Tibial nerve (tissue), 4 donors: ENCODE data around the gene MYL12B. TPM values are rescaled to one million over a fixed set of nuclear protein-coding genes. Genes with fewer than 3 reads are reported as not detected.

Experiments
- DNase-seq, 2 donors: peaks; one replicate each; pipeline ENCODE4 v3.0.0-alpha.2; 2019; ENCODE audit warnings: low spot score in 2 of 2
- H3K27ac ChIP-seq, 4 donors: fragments of 200-600 bp; sonication (generic) in 3 of 4; one replicate each; pipeline ENCODE4 v1.5.1; 2017 to 2019; ENCODE audit warnings: mild to moderate bottlenecking in 1 of 4
- H3K27me3 ChIP-seq, 2 donors: fragments of 200-600 bp; sonication (generic) in 1 of 2; one replicate each; pipeline versions ENCODE4 v1.5.1 to v1.6.0; 2017 to 2019
- H3K36me3 ChIP-seq, 3 donors: fragments of 200-600 bp; sonication (generic); one replicate each; pipeline ENCODE4 v1.5.1; 2018 to 2019
- H3K4me1 ChIP-seq, 4 donors: fragments of 200-600 bp; sonication (generic) in 3 of 4; one replicate each; pipeline ENCODE4 v1.5.1; 2017 to 2019
- H3K4me3 ChIP-seq, 4 donors: fragments of 200-600 bp; sonication (generic) in 3 of 4; one replicate each; pipeline ENCODE4 v1.5.1; 2017 to 2019; ENCODE audit warnings: mild to moderate bottlenecking in 1 of 4, moderate library complexity in 1 of 4
- H3K9me3 ChIP-seq, 4 donors: fragments of 200-600 bp; sonication (generic) in 3 of 4; one replicate each; pipeline ENCODE4 v1.5.1; 2017 to 2019
- EP300 ChIP-seq, 2 donors: sonication (generic); formaldehyde crosslinking; IDR thresholded peaks; one replicate each; pipeline ENCODE4 v1.6.1; 2017; ENCODE audit warnings: antibody characterized with exemption in 2 of 2, mild to moderate bottlenecking in 1 of 2
- POLR2A ChIP-seq, 2 donors: fragments of 450-650 bp; IDR thresholded peaks; one replicate each; pipeline ENCODE4 v1.6.1; 2017; ENCODE audit warnings: antibody characterized with exemption in 2 of 2, mild to moderate bottlenecking in 2 of 2, moderate library complexity in 2 of 2
- WGBS, 2 donors: methylation state at CpG; one replicate each; pipeline ENCODE4 v1.1.5; 2018; 5-methylcytosine and 5-hydroxymethylcytosine counted together
- total RNA-seq, 4 donors: library from RNA; depleted of rRNA; stranded (reverse); fragments of >200 nt; gene quantifications; one replicate each; pipeline ENCODE4 v1.1.0, GENCODE V29; 2016
- TF ChIP-seq, protein P1 (sequence below), 5 experiments: fragments of 200-600 bp in 3 of 5; fragments of 450-650 bp in 2 of 5; sonication (generic) in 3 of 5; IDR thresholded peaks; one replicate each; pipeline ENCODE4 v1.5.1; 2016 to 2019; ENCODE audit warnings: antibody characterized with exemption in 5 of 5, mild to moderate bottlenecking in 3 of 5, moderate library complexity in 2 of 5

The MYL12B gene
- total RNA-seq, 4 donors from 2014 or later: 244 to 321 (median 281) TPM

DNA sequence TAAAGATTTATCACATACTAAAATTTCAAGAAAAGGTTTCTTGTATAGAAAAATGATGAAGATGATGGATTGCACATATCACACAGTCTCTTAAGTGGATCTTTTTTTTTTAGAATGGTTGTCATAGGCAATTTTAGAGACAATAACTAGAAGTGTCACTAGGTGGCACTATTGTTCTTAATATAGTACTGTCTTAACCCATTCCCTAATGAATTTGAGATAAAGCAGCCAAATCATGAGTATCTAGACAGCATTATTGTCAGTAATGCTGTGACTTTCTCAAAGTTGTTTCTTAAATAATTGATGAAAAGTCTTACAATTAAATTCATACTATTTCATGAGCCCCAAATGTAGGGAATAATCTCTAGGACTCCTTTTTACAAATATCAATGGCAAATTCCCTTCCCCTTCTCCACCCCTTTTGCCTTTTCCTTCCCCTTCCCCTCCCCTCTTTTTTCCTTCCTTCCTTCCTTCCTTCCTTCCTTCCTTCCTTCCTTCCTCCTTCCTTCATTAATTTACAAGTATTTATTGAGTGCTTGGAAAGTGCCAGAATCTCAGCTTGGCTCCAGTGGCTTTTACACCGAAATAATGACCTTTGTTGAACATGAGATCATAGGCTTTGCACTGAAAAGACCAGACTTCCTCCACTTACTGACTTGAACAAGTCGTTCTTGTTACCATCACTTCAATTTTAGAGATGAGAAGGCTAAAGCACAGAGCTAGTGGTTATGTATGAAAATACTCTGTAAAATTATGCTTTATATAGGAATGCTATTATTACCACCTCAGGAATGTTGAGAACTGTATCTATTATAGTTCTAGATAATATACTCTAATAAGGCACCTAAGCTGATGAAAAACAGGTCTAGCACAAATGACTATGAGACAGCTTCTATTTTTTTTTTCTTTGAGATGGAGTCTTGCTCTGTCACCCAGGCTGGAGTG lies 19.8 kb downstream of the MYL12B start:
- Histone ChIP-seq H3K27ac (peak overlapping the region in 3 of 4 donors; percentile 13 to 81 (median 73)), H3K4me3 (no peak overlapping the region), H3K4me1 (peaks cover 0 to 15% (median 3%) of the 10 kb centered on the region in 4 donors), H3K9me3 (no peaks in the 10 kb centered on the region), H3K27me3 (no peaks in the 10 kb centered on the region), H3K36me3 (peaks cover 0 to 20% (median 0%) of the 10 kb centered on the region in 3 donors)
- peak in 1 of 2 donors; percentile 76 for DNase-seq
- 12 to 18% methylated on average over 2 of the region's 2 CpGs for WGBS, 2 donors
- TF ChIP-seq, protein P1, sequence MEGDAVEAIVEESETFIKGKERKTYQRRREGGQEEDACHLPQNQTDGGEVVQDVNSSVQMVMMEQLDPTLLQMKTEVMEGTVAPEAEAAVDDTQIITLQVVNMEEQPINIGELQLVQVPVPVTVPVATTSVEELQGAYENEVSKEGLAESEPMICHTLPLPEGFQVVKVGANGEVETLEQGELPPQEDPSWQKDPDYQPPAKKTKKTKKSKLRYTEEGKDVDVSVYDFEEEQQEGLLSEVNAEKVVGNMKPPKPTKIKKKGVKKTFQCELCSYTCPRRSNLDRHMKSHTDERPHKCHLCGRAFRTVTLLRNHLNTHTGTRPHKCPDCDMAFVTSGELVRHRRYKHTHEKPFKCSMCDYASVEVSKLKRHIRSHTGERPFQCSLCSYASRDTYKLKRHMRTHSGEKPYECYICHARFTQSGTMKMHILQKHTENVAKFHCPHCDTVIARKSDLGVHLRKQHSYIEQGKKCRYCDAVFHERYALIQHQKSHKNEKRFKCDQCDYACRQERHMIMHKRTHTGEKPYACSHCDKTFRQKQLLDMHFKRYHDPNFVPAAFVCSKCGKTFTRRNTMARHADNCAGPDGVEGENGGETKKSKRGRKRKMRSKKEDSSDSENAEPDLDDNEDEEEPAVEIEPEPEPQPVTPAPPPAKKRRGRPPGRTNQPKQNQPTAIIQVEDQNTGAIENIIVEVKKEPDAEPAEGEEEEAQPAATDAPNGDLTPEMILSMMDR (IDR thresholded peaks at IDR 0.05): peak; percentile 41 to 85 (median 68)
- no peak for TF ChIP-seq EP300 (IDR thresholded peaks at IDR 0.05)
- TF ChIP-seq POLR2A (IDR thresholded peaks at IDR 0.05): no peak

GRCh38 chr18:3283253-3283863 lies 21.4 kb downstream of the MYL12B start:
- Histone ChIP-seq H3K9me3 (no peaks in the 10 kb centered on the region), H3K27ac (peak overlapping the region in 3 of 4 donors; percentile 13 to 81 (median 73)), H3K4me1 (peaks cover 0 to 15% (median 3%) of the 10 kb centered on the region in 4 donors), H3K27me3 (no peaks in the 10 kb centered on the region), H3K36me3 (peaks cover 0 to 5% (median 0%) of the 10 kb centered on the region in 3 donors), H3K4me3 (no peak overlapping the region)
- TF ChIP-seq, protein P1 (IDR thresholded peaks at IDR 0.05): no peak
- TF ChIP-seq POLR2A (IDR thresholded peaks at IDR 0.05) (no peak), EP300 (IDR thresholded peaks at IDR 0.05) (no peak)
- no peak for DNase-seq
- 56 to 62% methylated on average over 10 of the region's 10 CpGs for WGBS, 2 donors

DNA sequence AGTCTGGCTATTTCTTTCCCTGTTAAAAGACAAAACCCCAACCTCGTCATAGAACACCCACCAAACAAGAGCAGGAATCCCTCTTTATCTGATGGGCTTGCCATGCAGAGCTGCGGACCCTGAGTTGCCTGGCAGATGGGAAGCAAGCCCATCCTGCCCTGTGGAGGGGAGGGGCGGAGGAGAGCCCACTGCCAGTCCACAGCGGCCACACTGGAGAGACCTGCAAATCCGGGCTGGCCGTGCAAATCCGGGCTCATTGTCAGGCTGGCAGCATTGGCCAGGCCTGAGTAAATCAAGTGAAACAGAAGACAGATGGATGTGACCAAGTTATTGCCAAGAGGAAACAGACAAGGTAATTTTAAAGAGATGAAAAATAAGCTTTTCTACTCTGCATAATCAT lies 22.0 kb downstream of the MYL12B start:
- Histone ChIP-seq H3K27me3 (no peaks in the 10 kb centered on the region), H3K27ac (peak overlapping the region in 3 of 4 donors; percentile 13 to 81 (median 73)), H3K36me3 (no peaks in the 10 kb centered on the region), H3K9me3 (no peaks in the 10 kb centered on the region), H3K4me3 (no peak overlapping the region), H3K4me1 (peaks cover 0 to 15% (median 3%) of the 10 kb centered on the region in 4 donors)
- no peak for TF ChIP-seq POLR2A (IDR thresholded peaks at IDR 0.05)
- TF ChIP-seq, protein P1 (IDR thresholded peaks at IDR 0.05): no peak
- TF ChIP-seq EP300 (IDR thresholded peaks at IDR 0.05): no peak
- no peak for DNase-seq
- WGBS, 2 donors: 57 to 58% methylated on average over 7 of the region's 7 CpGs

DNA sequence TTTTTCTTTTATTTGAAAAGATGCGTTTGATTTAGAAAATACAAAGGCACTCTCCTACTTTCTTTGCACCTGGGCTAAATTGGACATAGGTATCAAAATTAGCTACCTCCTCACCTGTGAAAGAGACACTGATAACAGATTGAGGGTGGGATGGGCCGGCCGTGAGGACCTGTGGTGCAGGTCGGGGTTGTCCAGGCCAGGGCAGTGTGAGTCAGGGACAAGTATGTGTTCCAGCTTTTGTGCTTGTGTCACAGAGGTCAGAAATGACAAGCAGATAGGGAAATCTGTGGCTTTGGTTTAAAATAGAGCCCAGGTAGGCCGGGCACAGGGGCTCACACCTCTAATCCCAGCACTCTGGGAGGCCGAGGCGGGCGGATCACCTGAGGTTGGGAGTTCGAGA lies 22.6 kb downstream of the MYL12B start:
- Histone ChIP-seq H3K27ac (no peak overlapping the region), H3K9me3 (no peaks in the 10 kb centered on the region), H3K27me3 (no peaks in the 10 kb centered on the region), H3K36me3 (no peaks in the 10 kb centered on the region), H3K4me3 (no peak overlapping the region), H3K4me1 (peaks cover 0 to 15% (median 3%) of the 10 kb centered on the region in 4 donors)
- WGBS, 2 donors: 95% methylated on average over 9 of the region's 9 CpGs
- no peak for TF ChIP-seq POLR2A (IDR thresholded peaks at IDR 0.05)
- TF ChIP-seq, protein P1 (IDR thresholded peaks at IDR 0.05): no peak
- TF ChIP-seq EP300 (IDR thresholded peaks at IDR 0.05): no peak
- no peak for DNase-seq
